ENCODE measurements around the gene TMEM140.

TMEM140 gene

DNA sequence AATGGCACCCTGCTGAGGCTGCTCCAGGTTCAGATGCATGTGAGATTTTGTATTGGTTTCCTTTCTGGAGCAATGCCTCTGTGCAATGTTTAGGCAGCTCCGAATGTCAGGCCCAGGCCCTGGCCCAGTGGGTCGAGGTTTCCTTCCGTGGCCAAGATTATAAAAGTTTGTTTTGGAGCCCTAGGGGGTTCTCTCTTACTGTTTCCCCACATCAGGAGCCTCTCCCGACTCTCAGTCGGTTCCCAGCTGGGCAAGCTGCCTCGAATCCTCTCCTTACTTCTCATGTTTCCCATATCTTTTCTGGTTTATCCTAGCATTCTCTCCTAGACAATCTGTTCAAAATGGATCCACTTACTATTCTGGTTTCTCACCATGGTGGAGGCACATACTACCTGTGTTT lies 11.0 kb downstream of the TMEM140 start:
- no peak for DNase-seq
- no peak overlapping the region for H3K4me3 ChIP-seq (ENCODE audit: low read depth, low read length)
- TF ChIP-seq, protein P1, sequence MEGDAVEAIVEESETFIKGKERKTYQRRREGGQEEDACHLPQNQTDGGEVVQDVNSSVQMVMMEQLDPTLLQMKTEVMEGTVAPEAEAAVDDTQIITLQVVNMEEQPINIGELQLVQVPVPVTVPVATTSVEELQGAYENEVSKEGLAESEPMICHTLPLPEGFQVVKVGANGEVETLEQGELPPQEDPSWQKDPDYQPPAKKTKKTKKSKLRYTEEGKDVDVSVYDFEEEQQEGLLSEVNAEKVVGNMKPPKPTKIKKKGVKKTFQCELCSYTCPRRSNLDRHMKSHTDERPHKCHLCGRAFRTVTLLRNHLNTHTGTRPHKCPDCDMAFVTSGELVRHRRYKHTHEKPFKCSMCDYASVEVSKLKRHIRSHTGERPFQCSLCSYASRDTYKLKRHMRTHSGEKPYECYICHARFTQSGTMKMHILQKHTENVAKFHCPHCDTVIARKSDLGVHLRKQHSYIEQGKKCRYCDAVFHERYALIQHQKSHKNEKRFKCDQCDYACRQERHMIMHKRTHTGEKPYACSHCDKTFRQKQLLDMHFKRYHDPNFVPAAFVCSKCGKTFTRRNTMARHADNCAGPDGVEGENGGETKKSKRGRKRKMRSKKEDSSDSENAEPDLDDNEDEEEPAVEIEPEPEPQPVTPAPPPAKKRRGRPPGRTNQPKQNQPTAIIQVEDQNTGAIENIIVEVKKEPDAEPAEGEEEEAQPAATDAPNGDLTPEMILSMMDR (IDR thresholded peaks at IDR 0.05; ENCODE audit: low read depth, low read length): no peak
- H3K36me3 ChIP-seq: peaks cover 9% of the 10 kb centered on the region
- no peaks in the 10 kb centered on the region for H3K27me3 ChIP-seq (ENCODE audit: insufficient read depth, low read depth, severe bottlenecking)
- H3K9me3 ChIP-seq (ENCODE audit: severe bottlenecking): peaks cover 7% of the 10 kb centered on the region
- H3K27ac ChIP-seq: no peak overlapping the region

DNA sequence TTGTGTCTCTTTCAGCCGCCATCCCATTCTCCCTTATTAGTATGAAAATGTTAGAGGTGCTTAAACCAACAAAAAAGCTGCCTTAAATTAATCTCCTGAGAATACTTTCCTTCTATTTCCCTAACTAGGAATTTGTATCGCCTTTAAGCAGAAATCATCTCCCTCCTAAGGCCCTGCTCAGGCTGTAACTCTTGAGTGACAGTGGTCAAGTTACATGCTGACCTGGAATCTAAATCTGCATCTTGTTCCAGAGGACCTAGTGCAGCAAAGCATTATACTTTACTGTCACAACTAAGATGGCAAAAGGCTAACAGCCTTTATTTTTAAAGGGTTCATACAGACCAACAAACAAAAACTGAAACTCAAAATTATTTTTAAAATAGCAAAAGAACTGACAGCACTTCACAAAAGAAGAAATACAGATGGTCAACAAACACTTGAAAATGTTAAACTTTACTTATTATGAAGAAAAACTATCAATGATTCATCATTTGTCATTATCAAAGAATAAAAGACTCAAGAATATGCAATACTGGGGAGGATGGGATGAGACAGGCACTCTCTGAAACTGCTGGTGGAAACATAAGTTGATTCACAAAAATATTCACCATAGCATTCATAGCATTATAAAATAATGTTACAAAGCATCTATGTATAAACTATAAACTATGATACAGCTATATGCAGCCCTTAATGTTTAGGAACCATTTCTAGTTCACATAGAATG lies 11.7 kb downstream of the TMEM140 start:
- Histone ChIP-seq H3K27ac (no peak overlapping the region), H3K9me3 (ENCODE audit: severe bottlenecking) (peaks cover 7% of the 10 kb centered on the region), H3K36me3 (peaks cover 14% of the 10 kb centered on the region), H3K4me3 (ENCODE audit: low read depth, low read length) (no peak overlapping the region), H3K27me3 (ENCODE audit: insufficient read depth, low read depth, severe bottlenecking) (no peaks in the 10 kb centered on the region)
- TF ChIP-seq, protein P1 (IDR thresholded peaks at IDR 0.05; ENCODE audit: low read depth, low read length): no peak
- DNase-seq: no peak

DNA sequence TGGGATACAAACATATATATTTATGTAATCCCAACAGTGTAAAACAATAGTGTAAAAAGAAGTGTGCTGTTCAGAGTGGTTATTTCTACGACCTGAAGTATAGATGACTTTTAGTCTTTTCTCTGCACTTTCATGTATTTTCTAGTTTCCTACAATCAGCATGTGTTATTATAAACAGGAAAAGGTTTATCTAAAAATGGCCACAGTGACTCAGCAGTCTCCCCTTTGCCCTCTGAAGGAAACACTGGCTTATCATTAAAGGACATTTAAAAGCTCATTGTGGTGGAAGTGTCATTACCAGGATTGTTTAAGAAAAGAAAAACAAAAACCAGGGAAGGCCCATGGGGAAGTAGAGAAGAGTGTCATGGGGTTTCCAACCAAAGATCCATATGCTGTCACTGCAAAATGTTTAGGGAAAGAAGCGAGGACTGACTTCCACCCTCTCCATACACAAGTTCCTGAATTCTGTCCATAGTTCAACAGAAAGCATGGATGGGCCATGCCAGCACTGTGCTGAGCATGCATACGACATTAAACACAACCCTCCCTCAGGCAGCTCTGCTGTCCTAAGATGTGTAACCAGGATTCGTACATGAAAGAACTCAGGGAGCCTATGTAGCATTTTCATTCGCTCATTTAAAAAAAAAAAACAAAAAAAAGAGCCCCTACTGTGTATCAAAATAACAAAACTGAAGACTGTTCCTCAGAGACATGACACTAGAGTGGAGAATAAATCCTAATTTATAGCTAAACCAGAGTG lies 12.4 kb downstream of the TMEM140 start:
- TF ChIP-seq, protein P1 (IDR thresholded peaks at IDR 0.05; ENCODE audit: low read depth, low read length): no peak
- H3K9me3 ChIP-seq (ENCODE audit: severe bottlenecking): peaks cover 7% of the 10 kb centered on the region
- no peak overlapping the region for H3K4me3 ChIP-seq (ENCODE audit: low read depth, low read length)
- H3K27me3 ChIP-seq (ENCODE audit: insufficient read depth, low read depth, severe bottlenecking): no peaks in the 10 kb centered on the region
- H3K27ac ChIP-seq: no peak overlapping the region
- H3K36me3 ChIP-seq: peaks cover 22% of the 10 kb centered on the region
- DNase-seq: no peak

DNA sequence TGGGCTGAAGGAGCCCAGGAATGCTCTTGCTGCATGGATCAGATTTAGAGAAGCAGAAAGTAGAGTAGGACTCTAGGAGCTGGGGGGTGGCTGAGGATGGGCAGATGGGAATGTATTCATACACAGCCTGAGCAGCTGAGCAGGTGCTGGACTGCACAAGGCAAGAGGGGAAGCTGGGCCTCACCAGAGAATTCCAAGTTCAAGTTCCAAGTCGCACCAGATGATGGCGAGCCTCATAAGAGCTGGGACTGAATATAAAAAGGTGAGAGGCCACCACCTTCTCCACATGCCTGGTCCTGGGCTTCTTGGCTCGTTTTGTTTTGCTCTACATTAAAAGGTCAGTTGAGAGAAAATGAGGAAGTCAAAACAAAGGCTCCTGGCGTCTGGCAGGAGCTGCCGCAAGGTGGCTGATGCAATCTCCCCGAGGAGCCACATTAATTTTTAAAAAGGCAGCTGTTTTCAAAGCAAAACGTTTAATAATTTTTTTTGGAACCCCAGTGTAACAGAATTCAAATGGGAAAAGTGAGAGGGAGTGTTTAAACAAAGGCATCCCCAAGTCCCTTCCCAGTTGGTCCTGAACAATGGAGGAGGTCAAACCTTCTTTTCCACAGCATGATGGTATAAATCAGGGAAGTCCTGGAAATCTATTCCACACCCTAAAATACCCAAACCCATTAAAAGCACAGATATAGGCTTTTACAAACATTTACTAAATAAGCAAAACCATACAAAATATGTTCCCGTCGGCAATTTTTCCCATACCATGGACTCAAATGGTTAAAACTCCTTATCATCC lies 13.2 kb downstream of the TMEM140 start:
- H3K27me3 ChIP-seq (ENCODE audit: insufficient read depth, low read depth, severe bottlenecking): no peaks in the 10 kb centered on the region
- H3K4me3 ChIP-seq (ENCODE audit: low read depth, low read length): no peak overlapping the region
- H3K9me3 ChIP-seq (ENCODE audit: severe bottlenecking): peaks cover 5% of the 10 kb centered on the region
- no peak for DNase-seq
- peaks cover 29% of the 10 kb centered on the region for H3K36me3 ChIP-seq
- no peak overlapping the region for H3K27ac ChIP-seq
- TF ChIP-seq, protein P1 (IDR thresholded peaks at IDR 0.05; ENCODE audit: low read depth, low read length): no peak

DNA sequence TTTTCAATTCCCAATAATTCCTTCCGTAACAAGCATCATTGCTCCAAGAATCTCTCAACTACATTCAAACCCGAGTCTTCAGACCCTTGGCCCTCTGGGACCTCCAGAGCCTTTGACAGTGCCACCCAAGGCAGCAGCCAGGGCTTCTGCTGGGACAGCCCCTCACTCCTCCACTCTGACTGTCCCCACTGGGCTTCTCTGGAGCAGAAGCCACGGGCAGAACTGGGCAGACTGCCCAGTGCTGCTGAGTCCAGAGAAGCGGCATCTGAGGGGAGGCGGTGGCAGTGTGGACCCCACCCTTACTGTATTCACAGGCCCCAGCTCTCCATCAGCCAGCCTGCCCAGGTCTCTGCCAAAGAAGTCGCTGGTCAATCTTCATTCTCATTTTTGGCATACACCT lies 13.8 kb downstream of the TMEM140 start:
- TF ChIP-seq, protein P1 (IDR thresholded peaks at IDR 0.05; ENCODE audit: low read depth, low read length): no peak
- H3K9me3 ChIP-seq (ENCODE audit: severe bottlenecking): peaks cover under 1% of the 10 kb centered on the region
- no peak for DNase-seq
- H3K36me3 ChIP-seq: peaks cover 36% of the 10 kb centered on the region
- no peak overlapping the region for H3K27ac ChIP-seq
- H3K4me3 ChIP-seq (ENCODE audit: low read depth, low read length): no peak overlapping the region
- no peaks in the 10 kb centered on the region for H3K27me3 ChIP-seq (ENCODE audit: insufficient read depth, low read depth, severe bottlenecking)

All from WERI-Rb-1 (cell line).